ENCODE results near the gene ABLIM1.

GRCh38 chr10:114694752-114695151 lies 36.7 kb upstream of the ABLIM1 start:
- TF ChIP-seq CTCF (conservative IDR thresholded peaks at IDR 0.05) (peak; percentile 65), ZFX (IDR thresholded peaks at IDR 0.05) (no peak)

Measured in C4-2B (cell line).